Right lobe of liver (tissue), 6 donors: ENCODE measurements around the gene ANO4. TPM values are rescaled to one million over a fixed set of nuclear protein-coding genes. Genes with fewer than 3 reads are reported as not detected.

Experiments used
- ATAC-seq, 4 donors: fragments of 200-7000 bp; cut with Tn5 transposase; one replicate each; pipeline ENCODE4 v1.9.1; 2020; ENCODE audit warnings: mild to moderate bottlenecking in 4 of 4, moderate library complexity in 4 of 4
- DNase-seq, 3 donors: peaks; one replicate each; pipeline ENCODE4 v3.0.0-alpha.2; 2020
- H3K27ac ChIP-seq, 3 donors: fragments of 200-600 bp; one replicate each; pipeline ENCODE4 v1.8.0; 2022
- H3K27me3 ChIP-seq, 2 donors: fragments of 200-600 bp; one replicate each; pipeline ENCODE4 v1.8.0; 2022
- H3K36me3 ChIP-seq, 4 donors: fragments of 200-600 bp; sonication (generic) in 1 of 4; one replicate each; pipeline versions ENCODE4 v1.5.1 to v1.8.0; 2017 to 2022; ENCODE audit warnings: control low read depth in 1 of 4
- H3K4me1 ChIP-seq, 4 donors: fragments of 200-600 bp; sonication (generic) in 1 of 4; one replicate each; pipeline versions ENCODE4 v1.5.1 to v1.8.0; 2017 to 2022; ENCODE audit warnings: control low read depth in 1 of 4
- H3K4me3 ChIP-seq, 3 donors: fragments of 200-600 bp; one replicate each; pipeline ENCODE4 v1.8.0; 2022
- H3K9me3 ChIP-seq, 4 donors: fragments of 200-600 bp; sonication (generic) in 1 of 4; one replicate each; pipeline versions ENCODE4 v1.5.1 to v1.8.0; 2017 to 2022; ENCODE audit warnings: control low read depth in 1 of 4
- POLR2A ChIP-seq: fragments of 450-650 bp; IDR thresholded peaks from one replicate; pipeline ENCODE4 v1.6.1; 2017; ENCODE audit warnings: antibody characterized with exemption, mild to moderate bottlenecking
- WGBS: methylation state at CpG from one replicate; pipeline ENCODE4 v1.1.6; 2018; ENCODE audit warnings: low coverage, low lambda C conversion rate; ENCODE audit not compliant: insufficient coverage; ENCODE audit errors: missing lambda C conversion rate; 5-methylcytosine and 5-hydroxymethylcytosine counted together
- intact Hi-C, 2 donors: fragments of 100-400 bp; cut with DNase I; formaldehyde crosslinking; loops; one replicate each; pipeline versions ENCODE4 v1.11.2 to v1.14.1; 2022
- total RNA-seq, 6 experiments: library from RNA; depleted of rRNA in 2 of 6; stranded (reverse); fragments of >200 nt in 2 of 6; fragmentation: NEBNext Ultra II Directional in 3 of 6; extraction: Animal tissue kit (Norgen Biotek cat#: 25700) in 3 of 6; gene quantifications; one replicate each; pipeline versions ENCODE4 v1.1.0 to v1.2.4, GENCODE V29; 2016 to 2023
- TF ChIP-seq, protein P1 (sequence below), 4 donors: fragments of 200-600 bp in 3 of 4; fragments of 450-650 bp in 1 of 4; IDR thresholded peaks; one replicate each; pipeline versions ENCODE4 v1.5.1 to v1.8.0; 2016 to 2022; ENCODE audit warnings: antibody characterized with exemption in 4 of 4, mild to moderate bottlenecking in 2 of 4
- donor health status: DM: no; HTN: yes; CAD: no.
- donor health status: DM: no; HTN: no; CAD: no.
- donor health status: DM: no; HTN: no; CAD: no.
- donor health status: DM: no; HTN: yes; CAD: no.
- donor health status: DM: no; HTN: yes; CAD: no.

Gene ANO4
- total RNA-seq, 6 experiments from 2014 or later, result 0.13 TPM; not detected in 5

DNA sequence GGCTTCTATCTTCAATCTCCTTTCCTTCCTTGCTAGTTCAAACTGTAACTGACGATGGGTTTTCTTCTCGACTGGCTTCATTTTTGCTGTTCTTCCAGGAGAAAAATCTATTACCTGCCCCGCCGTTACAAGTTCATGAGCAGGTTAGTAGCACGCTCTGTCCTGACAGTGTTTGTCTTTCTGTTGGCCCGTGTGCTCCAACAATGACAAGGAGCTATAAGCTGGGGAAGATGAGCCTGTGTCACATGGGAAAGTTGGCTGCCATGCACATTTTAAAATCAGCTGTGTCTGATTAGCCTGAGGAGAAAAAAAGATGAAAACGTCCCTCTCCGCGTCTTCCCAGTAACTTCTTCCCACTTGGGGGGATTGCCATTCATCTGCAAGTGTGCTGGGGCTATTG, 180.2 kb downstream of the ANO4 start:
- no peak for TF ChIP-seq POLR2A
- TF ChIP-seq, protein P1, sequence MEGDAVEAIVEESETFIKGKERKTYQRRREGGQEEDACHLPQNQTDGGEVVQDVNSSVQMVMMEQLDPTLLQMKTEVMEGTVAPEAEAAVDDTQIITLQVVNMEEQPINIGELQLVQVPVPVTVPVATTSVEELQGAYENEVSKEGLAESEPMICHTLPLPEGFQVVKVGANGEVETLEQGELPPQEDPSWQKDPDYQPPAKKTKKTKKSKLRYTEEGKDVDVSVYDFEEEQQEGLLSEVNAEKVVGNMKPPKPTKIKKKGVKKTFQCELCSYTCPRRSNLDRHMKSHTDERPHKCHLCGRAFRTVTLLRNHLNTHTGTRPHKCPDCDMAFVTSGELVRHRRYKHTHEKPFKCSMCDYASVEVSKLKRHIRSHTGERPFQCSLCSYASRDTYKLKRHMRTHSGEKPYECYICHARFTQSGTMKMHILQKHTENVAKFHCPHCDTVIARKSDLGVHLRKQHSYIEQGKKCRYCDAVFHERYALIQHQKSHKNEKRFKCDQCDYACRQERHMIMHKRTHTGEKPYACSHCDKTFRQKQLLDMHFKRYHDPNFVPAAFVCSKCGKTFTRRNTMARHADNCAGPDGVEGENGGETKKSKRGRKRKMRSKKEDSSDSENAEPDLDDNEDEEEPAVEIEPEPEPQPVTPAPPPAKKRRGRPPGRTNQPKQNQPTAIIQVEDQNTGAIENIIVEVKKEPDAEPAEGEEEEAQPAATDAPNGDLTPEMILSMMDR (IDR thresholded peaks at IDR 0.05), result no peak

DNA sequence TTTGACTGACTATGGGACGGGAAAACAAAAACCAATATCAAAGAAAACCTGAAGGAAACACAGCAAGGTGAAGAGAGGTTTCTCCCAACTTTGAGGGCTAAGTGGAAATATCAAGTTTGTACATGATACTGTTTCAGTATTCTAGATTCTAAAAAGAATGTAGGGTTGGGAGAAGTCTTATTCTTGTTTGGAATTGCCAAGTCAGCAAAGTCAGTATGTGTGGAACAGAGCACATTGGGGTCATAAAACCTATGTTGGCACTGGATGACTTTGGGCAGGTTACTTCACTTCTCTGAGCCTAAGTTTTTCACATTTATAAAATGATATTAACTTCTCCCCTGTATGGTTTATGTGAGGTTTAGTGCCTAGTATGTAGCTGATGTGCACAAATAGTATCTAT, 182.2 kb downstream of the ANO4 start:
- TF ChIP-seq, protein P1 (IDR thresholded peaks at IDR 0.05), result no peak
- TF ChIP-seq POLR2A, result no peak
- no peak overlapping the region for H3K4me3 ChIP-seq
- intact Hi-C loops, result no loop called here
- no peaks in the 10 kb centered on the region for H3K36me3 ChIP-seq
- H3K9me3 ChIP-seq, result no peaks in the 10 kb centered on the region
- 17% methylated on average over 1 of the region's 1 CpG for WGBS
- no peaks in the 10 kb centered on the region for H3K4me1 ChIP-seq
- H3K27me3 ChIP-seq, result no peaks in the 10 kb centered on the region
- ATAC-seq, result no peak
- H3K27ac ChIP-seq, result no peak overlapping the region
- no peak for DNase-seq

More for the DNA sequence above, 180.2 kb downstream of the ANO4 start:
- no peaks in the 10 kb centered on the region for H3K4me1 ChIP-seq
- ATAC-seq, result peak in 2 of 4 donors; percentile 60 to 64
- no peak for DNase-seq
- H3K4me3 ChIP-seq, result no peak overlapping the region
- H3K36me3 ChIP-seq, result no peaks in the 10 kb centered on the region
- WGBS, result 29% methylated on average over 9 of the region's 9 CpGs
- H3K27me3 ChIP-seq, result no peaks in the 10 kb centered on the region
- no peaks in the 10 kb centered on the region for H3K9me3 ChIP-seq
- H3K27ac ChIP-seq, result no peak overlapping the region
- intact Hi-C loops, result no loop called here

DNA sequence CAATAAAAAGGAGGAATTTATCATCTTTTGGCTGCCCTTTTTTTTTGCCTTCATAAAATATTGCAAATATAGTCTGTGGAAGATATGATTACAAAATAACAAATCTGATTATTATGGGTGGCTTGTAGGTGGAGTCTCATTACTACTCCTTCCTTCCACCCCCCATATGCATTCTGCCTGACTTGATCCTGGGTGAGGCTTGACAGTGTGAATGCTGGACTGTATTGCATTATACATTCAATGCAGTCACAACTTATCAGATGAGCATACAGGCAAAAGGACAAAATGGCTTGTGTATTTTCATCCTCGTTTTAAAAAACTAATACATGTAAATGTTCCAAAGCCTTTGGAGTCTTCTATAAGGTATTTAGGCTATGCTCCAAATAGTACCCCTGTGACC, 186.3 kb downstream of the ANO4 start:
- Histone ChIP-seq H3K27me3 (no peaks in the 10 kb centered on the region), H3K4me3 (no peak overlapping the region), H3K4me1 (no peaks in the 10 kb centered on the region), H3K9me3 (no peaks in the 10 kb centered on the region), H3K27ac (no peak overlapping the region), H3K36me3 (no peaks in the 10 kb centered on the region)
- intact Hi-C loops, result no loop called here
- ATAC-seq, result no peak
- WGBS, result 53% methylated on average over 1 of the region's 1 CpG
- DNase-seq, result no peak
- no peak for TF ChIP-seq POLR2A
- TF ChIP-seq, protein P1 (IDR thresholded peaks at IDR 0.05), result no peak

DNA sequence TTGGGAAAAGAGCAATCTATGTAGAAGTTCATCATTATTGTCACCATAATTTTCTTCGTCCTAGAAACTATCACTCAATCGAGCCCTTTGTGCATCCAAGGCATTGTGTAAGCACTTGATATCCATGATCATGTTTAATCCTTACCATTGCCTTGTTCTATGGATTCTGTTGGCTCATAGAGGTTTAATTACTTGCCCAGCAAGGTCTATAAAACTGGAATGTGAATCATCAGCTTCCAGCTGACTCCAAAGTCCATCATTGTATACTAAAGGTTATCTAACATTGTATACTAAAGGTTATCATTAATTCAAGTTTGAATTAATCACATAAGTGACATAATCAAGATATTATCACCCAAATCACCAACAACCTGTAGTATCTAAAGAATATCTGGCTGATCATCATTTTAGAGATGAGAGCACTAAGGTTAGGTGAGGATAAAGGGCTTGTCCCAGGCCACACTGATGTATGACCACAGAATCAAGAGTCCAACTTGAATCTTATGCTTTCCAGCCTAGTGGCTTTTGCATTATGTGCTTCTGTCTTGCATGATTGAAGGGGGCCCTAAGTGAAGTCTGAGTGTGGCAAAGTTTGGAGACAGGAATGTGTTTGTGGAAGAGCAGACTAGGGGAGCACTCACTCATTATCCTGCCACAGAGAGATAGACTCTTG, 188.1 kb downstream of the ANO4 start:
- DNase-seq (no peak), ATAC-seq (peak in 1 of 4 donors; percentile 59)
- TF ChIP-seq, protein P1 (IDR thresholded peaks at IDR 0.05), result no peak
- no peak for TF ChIP-seq POLR2A
- Histone ChIP-seq H3K9me3 (no peaks in the 10 kb centered on the region), H3K27me3 (no peaks in the 10 kb centered on the region), H3K27ac (no peak overlapping the region), H3K4me3 (no peak overlapping the region), H3K4me1 (no peaks in the 10 kb centered on the region), H3K36me3 (no peaks in the 10 kb centered on the region)
- WGBS, result 31% methylated on average over 2 of the region's 2 CpGs
- intact Hi-C loops, result no loop called here
